Measurements from ENCODE around the gene NRG3.

- TF ChIP-seq ZFP3 (CRISPR knock-in tag; IDR thresholded peaks at IDR 0.05) = no peak
- TF ChIP-seq PATZ1 (CRISPR knock-in tag; IDR thresholded peaks at IDR 0.05; ENCODE audit: borderline replicate concordance) = no peak
- no peak for TF ChIP-seq TSHZ2 (CRISPR knock-in tag; IDR thresholded peaks at IDR 0.05)
- TF ChIP-seq OSR1 (CRISPR knock-in tag; IDR thresholded peaks at IDR 0.05) = no peak
- TF ChIP-seq ESRRG (CRISPR knock-in tag; IDR thresholded peaks at IDR 0.05) = no peak
These were observed 946.0 kb downstream of the NRG3 start for GRCh38 chr10:82821043-82821442.
